AG09319 (cell line): ENCODE data around the gene UNC93A.
"Not testable (repeated sequence)": the region's sequence is repeated elsewhere in the genome, so short reads cannot be mapped to it uniquely, and the experiment has no call there.

ENCODE experiments used
- DNase-seq: peaks from one replicate; pipeline ENCODE4 v3.0.0-alpha.2; 2010; ENCODE audit warnings: low read depth; ENCODE audit errors: extremely low read depth
- TF ChIP-seq, protein P1 (sequence below): IDR thresholded peaks from 2 replicates; pipeline ENCODE4 v1.5.1; 2011; ENCODE audit warnings: low read depth, mild to moderate bottlenecking, inconsistent platforms, low read length, moderate library complexity

UNC93A gene

DNA sequence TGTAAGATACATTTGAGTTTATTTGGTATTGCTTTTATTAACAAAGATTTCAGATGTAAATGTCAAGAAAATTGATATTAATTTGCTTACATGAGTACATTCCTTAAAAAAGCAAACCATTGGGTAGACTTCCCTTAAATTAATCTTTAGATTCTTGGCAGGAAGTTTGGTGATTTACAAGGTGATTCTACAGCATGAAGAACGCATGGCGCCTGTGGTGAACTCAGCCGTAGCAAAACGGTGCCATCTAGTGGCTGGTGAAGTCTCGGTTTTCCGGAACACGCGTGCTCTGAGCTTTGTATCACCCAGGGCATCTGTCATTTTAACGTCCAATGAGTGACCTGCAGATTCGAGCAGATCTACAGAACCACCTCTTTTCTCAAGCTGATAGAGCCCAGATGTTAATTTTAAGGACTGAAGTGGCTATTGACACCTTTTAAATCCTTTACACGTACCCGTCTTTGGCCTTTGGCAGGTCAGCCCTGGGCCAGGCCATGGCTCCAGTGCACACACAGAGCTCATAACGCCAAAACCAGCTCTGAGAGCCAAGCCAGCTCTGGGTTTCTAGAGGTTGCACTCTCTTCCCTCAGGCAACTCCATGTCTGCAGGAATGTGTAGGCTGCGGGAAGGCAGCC is 2.4 kb upstream of the UNC93A start:
- TF ChIP-seq, protein P1, sequence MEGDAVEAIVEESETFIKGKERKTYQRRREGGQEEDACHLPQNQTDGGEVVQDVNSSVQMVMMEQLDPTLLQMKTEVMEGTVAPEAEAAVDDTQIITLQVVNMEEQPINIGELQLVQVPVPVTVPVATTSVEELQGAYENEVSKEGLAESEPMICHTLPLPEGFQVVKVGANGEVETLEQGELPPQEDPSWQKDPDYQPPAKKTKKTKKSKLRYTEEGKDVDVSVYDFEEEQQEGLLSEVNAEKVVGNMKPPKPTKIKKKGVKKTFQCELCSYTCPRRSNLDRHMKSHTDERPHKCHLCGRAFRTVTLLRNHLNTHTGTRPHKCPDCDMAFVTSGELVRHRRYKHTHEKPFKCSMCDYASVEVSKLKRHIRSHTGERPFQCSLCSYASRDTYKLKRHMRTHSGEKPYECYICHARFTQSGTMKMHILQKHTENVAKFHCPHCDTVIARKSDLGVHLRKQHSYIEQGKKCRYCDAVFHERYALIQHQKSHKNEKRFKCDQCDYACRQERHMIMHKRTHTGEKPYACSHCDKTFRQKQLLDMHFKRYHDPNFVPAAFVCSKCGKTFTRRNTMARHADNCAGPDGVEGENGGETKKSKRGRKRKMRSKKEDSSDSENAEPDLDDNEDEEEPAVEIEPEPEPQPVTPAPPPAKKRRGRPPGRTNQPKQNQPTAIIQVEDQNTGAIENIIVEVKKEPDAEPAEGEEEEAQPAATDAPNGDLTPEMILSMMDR: peak; percentile 7
- DNase-seq: not testable (repeated sequence)

DNA sequence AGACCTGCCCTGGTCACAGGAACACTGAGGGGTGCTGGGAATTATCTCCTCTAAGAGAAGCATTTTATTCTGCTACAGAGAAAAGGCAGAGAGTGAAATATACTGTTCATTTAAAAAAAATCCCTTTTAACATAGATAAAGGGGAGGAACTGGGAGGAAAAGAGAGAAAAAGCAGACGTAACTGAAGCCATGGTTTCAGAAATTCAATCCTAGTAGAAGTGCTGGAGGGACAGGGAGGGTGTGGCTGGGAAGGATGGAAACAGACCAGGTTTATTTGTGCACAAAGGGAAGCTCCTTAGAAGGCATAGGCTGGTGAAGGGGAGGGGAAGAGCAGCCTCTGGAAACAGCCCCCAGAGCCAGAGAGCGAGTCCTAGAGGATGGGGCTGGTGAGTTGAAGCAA is 1.8 kb upstream of the UNC93A start:
- DNase-seq: not testable (repeated sequence)

DNA sequence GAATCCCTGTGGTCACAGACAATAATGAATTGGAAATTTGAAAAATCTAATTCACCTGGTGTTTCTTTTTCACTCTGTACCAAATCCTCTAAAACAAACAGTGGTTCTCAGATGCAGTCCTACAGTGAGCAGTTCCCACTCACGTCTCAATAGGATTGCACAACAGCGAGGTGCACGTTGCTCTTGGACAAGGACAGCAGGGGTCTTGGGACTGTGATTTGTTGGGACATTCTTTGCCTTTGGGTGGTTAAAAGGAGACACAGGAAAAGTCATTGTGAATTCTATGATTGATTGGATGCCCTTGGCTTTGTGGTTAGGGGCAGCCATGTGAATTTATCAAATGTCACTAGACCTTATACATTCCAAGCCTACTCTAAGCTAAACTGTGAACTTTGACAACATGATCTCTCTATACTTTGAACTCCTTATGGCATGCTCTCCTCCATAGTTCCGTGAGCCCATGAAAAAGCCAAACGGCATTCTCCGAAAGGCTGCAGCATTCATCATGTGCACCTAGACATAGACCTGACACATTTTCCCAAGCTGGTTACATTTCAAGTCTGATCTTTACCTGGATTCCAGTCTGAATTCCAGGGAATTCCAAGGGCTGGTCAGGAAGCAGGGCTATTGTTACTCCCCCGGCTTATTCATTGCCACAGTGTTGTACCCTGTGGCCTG is 647 bp downstream of the UNC93A start:
- DNase-seq: no peak
- TF ChIP-seq, protein P1: no peak

DNA sequence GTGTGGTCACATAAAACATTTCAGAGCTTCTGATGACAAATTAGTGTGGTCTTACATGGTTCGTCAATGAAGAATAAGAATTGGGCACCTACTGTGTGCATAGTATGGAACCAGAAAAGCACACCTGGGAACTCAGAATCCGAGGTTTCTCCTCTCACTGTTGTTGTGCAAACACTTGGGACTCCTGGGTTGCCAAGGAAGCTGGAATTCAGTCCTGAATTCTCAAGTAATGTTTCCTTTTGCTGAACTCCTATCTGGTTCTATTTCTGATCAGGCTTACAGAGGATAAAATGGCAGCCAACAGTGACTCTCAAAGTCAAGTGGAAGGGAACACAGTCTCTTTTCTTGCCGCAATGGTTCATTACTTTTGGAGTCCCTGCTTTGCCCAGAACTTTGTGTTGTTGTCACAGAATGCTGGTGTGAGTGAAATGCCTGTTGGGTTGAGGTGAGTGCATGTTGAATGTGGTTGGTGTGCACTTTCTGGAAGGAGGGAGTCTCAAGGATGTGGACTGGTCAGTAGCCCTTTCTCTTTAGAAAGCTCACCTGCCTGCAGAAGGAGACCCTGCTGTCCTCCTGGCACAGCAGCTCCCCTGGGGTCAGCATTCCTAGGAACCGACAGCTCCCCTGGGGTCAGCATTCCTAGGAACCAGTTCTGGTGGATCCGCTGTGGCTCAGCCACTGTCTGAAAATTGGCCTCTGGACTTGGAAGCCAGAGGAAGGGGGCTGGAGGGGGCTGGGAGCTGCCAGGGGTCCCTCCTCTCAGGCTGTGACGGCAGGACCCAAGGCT is 1.4 kb downstream of the UNC93A start:
- DNase-seq: no peak

DNA sequence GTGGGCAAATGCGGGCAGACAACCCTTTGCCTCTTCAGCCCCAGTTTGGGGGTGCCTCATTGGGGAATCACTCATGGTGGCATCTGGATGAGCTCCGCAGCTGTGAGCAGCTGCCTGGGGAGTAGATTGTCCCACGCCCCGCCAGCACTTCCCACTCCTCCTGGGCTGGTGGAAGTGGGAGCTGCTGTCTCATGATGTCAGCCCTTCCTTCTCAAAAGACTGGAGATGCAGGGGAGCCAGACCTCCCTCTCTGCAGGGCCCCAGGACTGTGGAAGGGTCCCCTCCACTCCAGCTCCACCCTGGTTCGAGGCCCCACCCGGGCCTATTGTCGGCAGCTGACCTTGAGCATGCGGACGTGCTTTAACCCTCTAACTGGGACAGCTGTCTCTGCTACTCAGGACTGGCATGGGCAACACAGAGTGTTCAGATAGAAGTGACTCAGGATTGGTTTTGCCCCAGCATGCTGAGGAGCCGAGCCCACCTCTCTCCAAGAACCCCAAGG is 2.0 kb downstream of the UNC93A start:
- TF ChIP-seq, protein P1: no peak
- DNase-seq: no peak

More for the DNA sequence above, 1.4 kb downstream of the UNC93A start:
- TF ChIP-seq, protein P1: no peak

DNA sequence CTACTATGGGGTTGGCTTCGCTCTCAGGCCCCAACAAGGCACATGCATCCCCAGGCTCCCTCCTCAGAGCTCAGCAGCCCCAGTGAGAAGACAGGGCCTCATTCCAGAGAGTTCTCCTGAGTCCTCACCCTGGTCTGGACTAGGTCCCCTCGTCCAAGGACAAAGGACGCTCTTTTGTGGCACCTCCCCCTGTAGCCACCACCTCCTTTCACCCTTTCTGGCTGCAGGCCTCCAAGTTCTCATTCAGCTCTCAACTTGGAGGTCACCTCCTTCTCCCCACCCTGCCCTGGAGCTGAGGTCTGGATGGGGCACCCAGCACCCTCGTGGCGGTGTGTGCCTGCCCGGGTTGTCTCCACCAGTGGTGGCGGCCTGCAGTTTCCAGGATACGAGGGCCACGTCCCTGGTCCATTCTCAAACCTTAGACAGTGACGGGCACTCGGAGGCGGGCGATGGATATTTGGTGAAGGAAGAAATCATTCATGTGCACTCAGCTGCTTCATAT is 2.5 kb downstream of the UNC93A start:
- no peak for DNase-seq
- TF ChIP-seq, protein P1: no peak

DNA sequence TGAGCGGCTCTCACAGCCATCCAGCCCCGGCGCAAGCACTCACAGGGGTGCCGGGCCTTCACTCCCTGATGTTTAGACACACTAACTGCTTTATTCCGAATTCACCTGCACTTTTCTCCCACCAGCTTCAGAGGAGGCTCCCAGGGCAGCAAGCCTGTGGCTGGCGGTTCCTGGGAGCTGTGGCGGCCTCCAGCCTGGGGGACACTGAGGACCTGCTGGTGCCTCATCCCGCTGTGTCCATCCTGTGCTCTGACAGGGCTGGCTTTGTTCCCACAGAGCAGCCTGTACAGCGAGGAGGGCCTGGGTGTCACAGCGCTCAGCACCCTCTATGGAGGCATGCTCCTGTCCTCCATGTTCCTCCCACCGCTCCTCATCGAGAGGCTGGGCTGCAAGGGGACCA is 3.1 kb downstream of the UNC93A start:
- no peak for DNase-seq
- TF ChIP-seq, protein P1: no peak
